ENCODE results near the gene PDP2.

The PDP2 gene

DNA sequence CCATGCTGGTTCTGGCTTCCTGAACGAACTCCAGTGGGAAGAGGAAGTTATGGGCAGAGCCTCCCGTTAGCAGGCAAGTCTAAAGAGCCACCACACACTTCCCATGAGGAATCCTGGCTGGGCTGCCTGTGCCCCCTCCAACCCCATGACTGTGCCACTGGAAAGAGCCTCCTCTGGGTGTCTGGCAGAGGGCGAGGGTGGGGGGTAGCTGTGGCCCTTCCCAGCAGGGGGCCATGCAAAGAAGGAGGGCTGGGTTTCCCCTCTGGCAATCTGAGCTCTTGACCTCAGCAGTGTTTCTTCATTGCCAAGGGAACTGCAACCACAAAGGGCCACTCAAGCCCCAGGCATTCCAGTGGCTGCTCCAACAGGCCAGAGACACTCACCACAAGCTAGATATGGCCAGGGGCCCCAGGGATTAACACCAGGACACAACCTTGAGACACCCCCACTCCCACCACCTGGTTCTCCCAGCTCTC, 46.7 kb downstream of the PDP2 start:
- no peak for TF ChIP-seq SIN3A (IDR thresholded peaks at IDR 0.05; ENCODE audit: borderline replicate concordance, insufficient read depth, low read length)
- TF ChIP-seq TAF1 (IDR thresholded peaks at IDR 0.05; ENCODE audit: borderline replicate concordance, insufficient read depth, low read length) = no peak
- TF ChIP-seq POLR2AphosphoS5 (IDR thresholded peaks at IDR 0.05; ENCODE audit: low read depth, low read length) = no peak
- TF ChIP-seq REST (IDR thresholded peaks at IDR 0.05; ENCODE audit: insufficient read depth in 1 of 2, low read depth in 2 of 2, low read length in 2 of 2) = no peak
- no peak for TF ChIP-seq FOXP2 (optimal IDR thresholded peaks at IDR 0.05; ENCODE audit: borderline replicate concordance, extremely low read depth, extremely low read length, insufficient read depth)

DNA sequence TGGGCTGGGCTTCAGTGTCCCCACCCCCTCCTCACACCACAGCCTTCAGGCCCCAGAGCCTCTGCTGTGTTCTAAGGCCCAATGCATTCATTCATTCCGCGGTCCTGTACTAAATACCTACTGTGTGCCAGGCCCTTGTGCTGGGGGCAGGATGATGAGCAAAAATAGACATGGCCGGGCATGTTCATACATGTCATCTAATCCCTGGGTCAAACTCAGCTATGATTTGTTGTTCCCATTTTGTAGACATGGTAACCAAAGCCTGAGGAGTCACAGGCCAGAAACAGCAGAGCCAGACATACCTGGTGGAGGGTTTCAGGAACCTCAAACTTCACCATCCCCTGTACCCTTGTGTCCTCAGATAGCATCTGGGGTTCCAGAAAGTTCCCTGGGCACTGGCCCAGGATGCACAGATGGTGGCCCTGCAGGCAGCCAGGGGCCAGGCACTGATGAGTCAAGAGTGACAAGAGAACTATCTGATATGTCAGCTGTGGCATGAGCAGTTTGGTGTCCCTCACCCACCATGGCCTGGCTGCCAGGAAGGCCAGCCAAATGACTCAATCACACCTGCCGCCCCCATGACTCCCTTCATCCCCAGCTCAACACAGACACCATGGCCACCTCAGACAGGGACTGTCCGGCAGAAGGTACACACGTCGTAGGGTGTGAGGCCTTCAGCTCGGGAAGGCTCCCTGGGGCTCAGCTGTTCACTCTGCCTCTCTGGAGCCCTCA, 47.8 kb downstream of the PDP2 start:
- no peak for TF ChIP-seq POLR2AphosphoS5 (IDR thresholded peaks at IDR 0.05; ENCODE audit: low read depth, low read length)
- TF ChIP-seq FOXP2 (optimal IDR thresholded peaks at IDR 0.05; ENCODE audit: borderline replicate concordance, extremely low read depth, extremely low read length, insufficient read depth) = no peak
- no peak for TF ChIP-seq SIN3A (IDR thresholded peaks at IDR 0.05; ENCODE audit: borderline replicate concordance, insufficient read depth, low read length)
- TF ChIP-seq TAF1 (IDR thresholded peaks at IDR 0.05; ENCODE audit: borderline replicate concordance, insufficient read depth, low read length) = no peak
- no peak for TF ChIP-seq REST (IDR thresholded peaks at IDR 0.05; ENCODE audit: insufficient read depth in 1 of 2, low read depth in 2 of 2, low read length in 2 of 2)

GRCh38 chr16:66928702-66929388, 48.5 kb downstream of the PDP2 start:
- TF ChIP-seq POLR2AphosphoS5 (IDR thresholded peaks at IDR 0.05; ENCODE audit: low read depth, low read length) = no peak
- no peak for TF ChIP-seq SIN3A (IDR thresholded peaks at IDR 0.05; ENCODE audit: borderline replicate concordance, insufficient read depth, low read length)
- no peak for TF ChIP-seq FOXP2 (optimal IDR thresholded peaks at IDR 0.05; ENCODE audit: borderline replicate concordance, extremely low read depth, extremely low read length, insufficient read depth)
- TF ChIP-seq REST (IDR thresholded peaks at IDR 0.05; ENCODE audit: insufficient read depth in 1 of 2, low read depth in 2 of 2, low read length in 2 of 2) = no peak
- no peak for TF ChIP-seq TAF1 (IDR thresholded peaks at IDR 0.05; ENCODE audit: borderline replicate concordance, insufficient read depth, low read length)

DNA sequence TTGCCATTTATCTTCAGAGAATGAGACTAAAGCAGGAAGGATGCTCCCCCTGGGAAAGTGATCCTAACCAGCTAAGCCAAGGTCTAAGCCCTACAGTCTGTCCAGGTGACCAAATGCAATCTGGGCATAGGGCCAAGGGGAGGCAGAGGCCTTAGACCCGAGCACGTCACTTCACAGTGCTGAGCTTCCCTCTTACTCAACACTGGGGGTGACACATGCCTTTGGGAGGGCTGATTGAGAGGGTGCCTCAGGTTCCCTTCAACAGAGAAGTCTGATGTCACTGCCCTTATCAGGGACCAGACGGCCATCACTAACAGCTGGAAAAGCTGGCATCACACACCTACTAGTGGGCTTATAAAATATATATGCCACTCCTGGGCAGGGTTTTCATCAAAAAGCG, 49.9 kb downstream of the PDP2 start:
- TF ChIP-seq REST (IDR thresholded peaks at IDR 0.05; ENCODE audit: insufficient read depth in 1 of 2, low read depth in 2 of 2, low read length in 2 of 2) (no peak), FOXP2 (optimal IDR thresholded peaks at IDR 0.05; ENCODE audit: borderline replicate concordance, extremely low read depth, extremely low read length, insufficient read depth) (no peak), SIN3A (IDR thresholded peaks at IDR 0.05; ENCODE audit: borderline replicate concordance, insufficient read depth, low read length) (no peak), TAF1 (IDR thresholded peaks at IDR 0.05; ENCODE audit: borderline replicate concordance, insufficient read depth, low read length) (no peak), POLR2AphosphoS5 (IDR thresholded peaks at IDR 0.05; ENCODE audit: low read depth, low read length) (no peak)

Data from PFSK-1 (cell line).